Islet of Langerhans (tissue), 1 donor: ENCODE results near the gene DPYD.

ENCODE experiments used
- FAIRE-seq: peaks from one replicate; lab custom pipeline; 2011; peaks lifted over from hg19 to GRCh38; lab: Jason Lieb, UNC

The DPYD gene

DNA sequence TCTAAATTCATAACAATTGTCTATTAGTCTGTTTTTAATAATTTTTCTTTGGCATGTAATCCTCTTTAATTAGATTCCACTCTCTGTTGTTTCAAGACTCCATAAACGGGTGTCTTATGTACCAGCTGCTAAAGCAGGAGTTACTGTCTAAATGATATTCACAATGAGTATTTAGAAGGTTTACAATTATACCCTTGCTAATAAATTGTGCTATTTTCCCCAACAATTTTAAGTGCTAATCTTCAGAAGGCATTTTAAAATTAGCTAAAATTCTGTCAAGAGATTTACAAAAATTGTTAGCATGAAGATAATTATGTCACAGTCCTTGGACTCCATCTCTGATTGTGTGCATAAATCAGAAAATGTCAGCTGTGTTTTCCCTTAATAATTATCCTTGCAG lies 83.7 kb downstream of the DPYD start:
- FAIRE-seq = no peak

DNA sequence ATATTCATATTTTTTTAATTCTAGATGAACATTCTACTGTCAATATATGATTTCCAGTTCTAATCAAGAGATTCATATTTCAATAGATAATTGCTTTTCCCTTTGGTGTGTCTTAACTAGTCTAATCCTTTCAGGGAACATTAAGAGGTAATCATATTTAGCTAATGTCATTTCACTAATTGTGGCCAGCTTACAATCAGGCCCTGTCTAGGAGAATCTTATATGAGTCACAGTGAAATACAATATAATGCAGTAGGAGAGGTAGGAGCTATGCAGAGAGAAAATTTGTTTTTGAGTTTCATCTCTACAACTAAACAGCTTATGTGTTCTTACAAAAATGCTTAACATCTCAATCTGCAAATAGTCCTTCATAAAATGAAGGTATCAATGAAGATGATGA lies 85.9 kb downstream of the DPYD start:
- FAIRE-seq = no peak

GRCh38 chr1:97833881-97834280 lies 87.0 kb downstream of the DPYD start:
- FAIRE-seq = no peak

- no peak for FAIRE-seq
Observed at GRCh38 chr1:97832481-97832880, 88.4 kb downstream of the DPYD start.

GRCh38 chr1:97827887-97828286 lies 92.9 kb downstream of the DPYD start:
- FAIRE-seq = no peak

GRCh38 chr1:97826820-97827219 lies 94.0 kb downstream of the DPYD start:
- FAIRE-seq = no peak

DNA sequence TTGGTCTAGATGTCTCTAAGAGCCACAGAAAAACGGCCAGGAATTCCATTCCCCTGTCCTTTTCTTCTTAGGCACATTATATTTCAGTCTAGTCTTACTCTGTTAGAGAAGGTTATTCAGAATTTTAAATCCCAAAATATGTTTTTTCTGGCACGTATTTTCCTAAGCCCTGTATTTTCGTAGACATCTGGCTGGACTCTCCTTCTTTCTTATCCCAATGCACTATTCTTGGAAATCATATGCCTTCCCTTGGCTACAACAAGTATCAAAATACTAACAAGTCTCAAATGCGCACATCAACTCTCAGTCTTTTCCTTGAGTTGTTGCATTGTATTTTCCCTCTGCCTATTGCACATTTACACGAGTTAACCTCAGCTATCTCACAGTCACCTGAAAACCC lies 96.2 kb downstream of the DPYD start:
- FAIRE-seq = no peak

- no peak for FAIRE-seq
Observed at GRCh38 chr1:97824200-97824599, 96.6 kb downstream of the DPYD start.

DNA sequence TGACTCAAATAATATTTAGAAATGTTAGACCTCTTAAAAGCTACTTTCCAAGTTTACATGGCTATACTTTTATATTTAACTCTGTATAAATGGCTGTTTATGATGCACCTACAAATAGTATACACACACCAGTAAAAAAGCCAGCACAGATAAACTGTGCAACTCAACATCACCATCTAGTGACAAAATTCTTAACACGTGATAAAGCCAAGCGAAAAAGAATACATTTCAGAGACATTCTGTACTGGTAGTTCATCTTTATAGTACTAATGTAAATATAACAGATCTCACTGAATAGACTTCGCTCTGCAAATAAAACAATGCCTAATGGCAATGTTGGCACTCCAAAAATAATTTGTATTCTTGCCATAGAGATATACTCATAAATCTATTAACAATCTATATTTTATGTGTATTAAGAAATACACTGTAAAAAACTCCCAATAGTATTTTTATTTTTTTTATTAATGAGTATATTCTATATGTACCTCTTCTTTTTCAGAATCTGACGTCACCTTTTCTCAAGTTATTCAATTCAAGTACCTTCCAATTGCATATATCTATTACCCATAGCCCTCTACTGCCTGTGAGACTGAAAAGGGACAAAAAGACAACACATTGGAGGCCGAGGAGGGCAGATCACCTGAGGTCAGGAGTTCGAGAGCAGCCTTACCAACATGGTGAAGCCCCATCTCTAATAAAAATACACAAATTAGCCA lies 100.2 kb downstream of the DPYD start:
- FAIRE-seq = peak; percentile 98

DNA sequence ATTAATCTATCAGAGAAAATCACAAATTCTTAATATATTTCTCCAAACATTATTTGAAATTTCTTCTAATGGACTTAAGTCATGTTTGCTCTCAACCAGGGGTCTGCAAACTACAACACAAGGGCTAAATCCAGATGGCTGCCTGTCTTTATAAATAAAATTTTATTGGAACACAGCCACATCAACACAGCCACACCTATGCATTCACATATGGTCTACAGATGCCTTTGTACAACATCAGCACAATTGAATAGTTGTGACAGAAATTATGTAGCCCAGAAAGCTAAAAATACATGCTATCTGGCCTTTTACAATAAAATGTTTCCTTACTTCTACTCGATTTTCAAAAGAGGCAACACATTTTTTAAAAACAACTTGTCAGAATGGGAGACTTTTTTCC lies 103.9 kb downstream of the DPYD start:
- FAIRE-seq = no peak

GRCh38 chr1:97814804-97815203 lies 106.0 kb downstream of the DPYD start:
- no peak for FAIRE-seq

DNA sequence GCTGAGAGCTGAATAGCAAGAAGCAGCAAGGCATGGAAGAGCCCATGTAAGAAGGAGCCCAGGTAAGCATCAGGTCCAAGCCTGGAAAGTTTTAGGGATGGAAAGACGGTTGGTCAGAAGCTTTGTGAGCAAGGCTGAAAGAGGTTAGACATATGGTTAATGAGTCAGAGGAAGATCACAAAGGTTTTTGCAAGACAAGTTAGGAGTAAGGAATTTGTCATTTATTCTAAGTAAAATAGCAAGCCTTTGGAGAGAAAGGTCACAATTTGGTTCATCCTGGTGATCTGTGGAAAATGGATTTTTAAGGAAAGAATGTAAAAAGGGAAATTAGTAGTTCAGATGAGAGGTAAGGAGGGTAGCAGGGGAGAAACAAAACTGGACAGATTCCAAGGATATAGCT lies 106.7 kb downstream of the DPYD start:
- no peak for FAIRE-seq

DNA sequence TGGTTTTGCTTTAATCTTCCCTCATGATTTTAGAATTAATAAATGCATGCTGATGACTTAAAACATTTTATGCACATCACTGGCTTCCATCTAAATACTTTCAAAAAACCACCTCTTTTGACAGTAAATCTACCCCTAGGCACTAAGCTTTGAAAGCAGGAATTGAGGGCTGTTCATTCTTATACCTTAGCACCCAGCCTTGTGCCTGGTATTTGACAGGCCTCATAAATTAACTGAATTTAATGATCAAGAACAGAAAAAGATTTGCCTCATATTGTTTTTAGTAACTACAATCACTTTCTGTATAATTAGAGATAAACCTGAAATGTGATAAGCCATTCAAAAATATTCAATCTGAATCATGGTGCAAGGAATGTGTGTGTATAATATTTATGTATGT lies 108.8 kb downstream of the DPYD start:
- FAIRE-seq = no peak

- no peak for FAIRE-seq
Observed at GRCh38 chr1:97806996-97807520, 113.8 kb downstream of the DPYD start.

DNA sequence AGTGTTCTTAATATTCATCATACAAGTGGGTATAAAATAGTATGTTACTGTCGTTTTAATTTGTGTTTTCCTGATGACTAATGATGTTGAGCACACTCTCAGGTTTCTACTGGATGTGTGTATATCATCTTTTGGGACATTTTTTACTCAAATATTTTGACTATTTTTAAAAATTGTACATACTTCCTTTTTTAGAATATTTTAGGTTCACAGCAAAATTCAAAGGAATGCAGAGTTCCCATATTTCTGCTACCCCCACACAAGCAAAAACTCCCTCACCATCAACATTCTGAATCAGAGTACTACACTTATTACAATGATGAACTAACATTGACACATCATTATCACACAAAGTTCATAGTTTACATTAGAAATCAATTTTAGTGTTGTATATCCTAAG lies 114.5 kb downstream of the DPYD start:
- FAIRE-seq = no peak

DNA sequence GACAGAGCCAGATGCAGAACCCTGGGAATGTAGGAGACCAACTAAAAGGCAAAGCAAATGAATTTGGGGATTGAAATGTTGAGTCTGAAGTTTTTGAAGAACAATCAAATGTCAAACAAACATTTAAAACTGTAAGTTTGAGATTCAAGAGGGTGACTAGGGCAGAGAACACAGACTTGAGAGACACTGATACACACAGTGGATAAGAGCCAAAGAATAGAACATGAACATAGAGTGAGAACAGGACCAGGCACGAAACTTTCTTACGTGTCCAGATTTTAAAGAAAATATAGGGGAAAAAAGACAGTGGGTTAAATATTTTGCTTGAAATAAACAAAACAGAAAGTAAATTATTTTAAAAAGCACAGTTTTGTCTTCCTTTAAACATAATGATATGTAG lies 115.7 kb downstream of the DPYD start:
- FAIRE-seq = no peak

DNA sequence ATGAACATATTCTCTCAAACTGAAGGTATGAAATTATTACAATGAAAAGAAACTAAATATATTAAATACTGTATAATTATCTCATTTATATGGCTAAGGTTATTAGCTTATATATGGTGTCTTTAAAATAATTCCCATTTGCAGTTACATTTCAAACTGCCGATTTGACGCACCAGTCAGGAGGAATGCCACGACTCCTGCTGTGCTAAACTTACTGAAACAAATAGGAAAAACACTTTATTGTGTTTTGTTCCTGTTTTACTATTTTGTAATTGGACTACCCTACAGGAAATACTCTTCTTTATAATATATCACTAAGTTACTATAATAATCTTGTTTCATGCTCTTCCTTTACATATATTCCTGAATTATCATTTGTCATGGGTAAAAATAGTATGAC lies 117.8 kb downstream of the DPYD start:
- no peak for FAIRE-seq

- no peak for FAIRE-seq
Observed at GRCh38 chr1:97802011-97802410, 118.8 kb downstream of the DPYD start.

DNA sequence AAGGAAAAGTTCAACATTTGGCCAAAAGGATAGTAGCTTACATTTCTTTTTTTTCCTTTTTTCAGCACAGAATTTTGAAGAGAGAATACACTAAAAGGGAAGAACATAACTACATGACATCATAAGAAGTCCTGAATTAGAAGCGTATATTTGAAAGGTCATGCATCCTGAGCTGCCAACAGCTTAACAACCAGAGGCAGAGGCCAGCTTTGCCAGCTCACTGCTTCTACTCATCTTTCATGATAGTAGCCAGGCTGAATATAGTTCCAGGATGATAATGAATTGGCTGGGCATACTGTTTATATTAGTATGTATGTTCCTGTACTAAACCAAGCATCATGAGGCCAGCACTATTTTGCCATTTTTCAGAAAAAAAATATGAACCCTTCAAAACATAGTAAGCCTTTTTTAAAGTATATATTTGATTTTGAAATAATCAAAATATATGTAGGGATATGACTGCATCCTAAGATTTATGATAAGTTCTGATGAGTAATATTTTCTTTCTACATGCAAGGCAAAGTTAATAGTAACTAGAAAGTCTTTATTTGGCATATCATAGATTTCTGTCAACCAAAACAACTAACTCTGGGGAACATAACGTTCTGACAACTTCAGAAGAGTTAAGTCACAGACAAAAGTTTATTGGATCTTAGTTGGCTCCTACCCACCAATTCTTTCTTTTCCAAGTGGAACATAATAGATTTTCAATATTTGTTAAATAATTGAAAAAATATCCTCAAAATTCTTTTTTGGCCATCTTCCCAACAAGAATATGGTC lies 123.2 kb downstream of the DPYD start:
- FAIRE-seq = no peak

GRCh38 chr1:97796711-97797110 lies 124.1 kb downstream of the DPYD start:
- no peak for FAIRE-seq

GRCh38 chr1:97792655-97793054 lies 128.2 kb downstream of the DPYD start:
- no peak for FAIRE-seq

GRCh38 chr1:97791251-97791650 lies 129.6 kb downstream of the DPYD start:
- no peak for FAIRE-seq

GRCh38 chr1:97787231-97787630 lies 133.6 kb downstream of the DPYD start:
- FAIRE-seq = no peak

GRCh38 chr1:97784661-97785060 lies 136.2 kb downstream of the DPYD start:
- FAIRE-seq = no peak
